Activated CD4-positive, alpha-beta T cell treated with anti-CD3 and anti-CD28 coated beads, Interleukin-2, Interleukin-4, amounts not matched to agents 100 ng/mL and 50 ng/mL, durations not matched to agents 16 hours and 8 hours (primary cell): ENCODE data around the gene PRTN3.

Source experiments
- DNase-seq: peaks from one replicate; pipeline ENCODE4 v3.0.0-alpha.2; 2020; ENCODE audit warnings: low spot score

PRTN3 gene

GRCh38 chr19:840519-841206 is at the start of gene PRTN3:
PRTN3 (plus strand) TSS chr19:840999; CDS start chr19:841009, 10 bp downstream.
- no peak for DNase-seq

GRCh38 chr19:791007-791566 is 49.7 kb upstream of the PRTN3 start:
- DNase-seq, result no peak

GRCh38 chr19:791567-792305 is 49.1 kb upstream of the PRTN3 start:
- no peak for DNase-seq

- DNase-seq, result no peak
Observed at GRCh38 chr19:792306-792885, 48.4 kb upstream of the PRTN3 start.

GRCh38 chr19:793806-794205 is 47.0 kb upstream of the PRTN3 start:
- no peak for DNase-seq

- no peak for DNase-seq
Observed at GRCh38 chr19:795073-795611, 45.7 kb upstream of the PRTN3 start.

- no peak for DNase-seq
Observed at GRCh38 chr19:795691-796581, 44.9 kb upstream of the PRTN3 start.

- DNase-seq, result peak; percentile 100
Observed at GRCh38 chr19:796692-797527, 43.9 kb upstream of the PRTN3 start, which contains the start of gene PTBP1. PTBP1 (plus strand) TSS chr19:797452; CDS start chr19:797498, 46 bp downstream.

- peak; percentile 93 for DNase-seq
Observed at GRCh38 chr19:797528-798414, 43.0 kb upstream of the PRTN3 start.

GRCh38 chr19:798415-799075 is 42.3 kb upstream of the PRTN3 start:
- no peak for DNase-seq

- no peak for DNase-seq
Observed at GRCh38 chr19:799076-799881, 41.5 kb upstream of the PRTN3 start.

- DNase-seq, result no peak
Observed at GRCh38 chr19:800360-801029, 40.3 kb upstream of the PRTN3 start.

- no peak for DNase-seq
Observed at GRCh38 chr19:801030-801860, 39.6 kb upstream of the PRTN3 start.

GRCh38 chr19:801861-802497 is 38.8 kb upstream of the PRTN3 start:
- no peak for DNase-seq

GRCh38 chr19:802498-803098 is 38.2 kb upstream of the PRTN3 start:
- no peak for DNase-seq

- DNase-seq, result no peak
Observed at GRCh38 chr19:803099-803561, 37.7 kb upstream of the PRTN3 start.
